ENCODE measurements around the gene ZBTB17. TPM values are rescaled to one million over a fixed set of nuclear protein-coding genes. Genes with fewer than 3 reads are reported as not detected.

The ZBTB17 gene
- total and polyA plus RNA-seq, 10 of the 15 experiments (the other 5 are each of a cell fraction or from before 2014, with no cell fraction given): 0.87 to 59.4 (median 38.7) TPM

DNA sequence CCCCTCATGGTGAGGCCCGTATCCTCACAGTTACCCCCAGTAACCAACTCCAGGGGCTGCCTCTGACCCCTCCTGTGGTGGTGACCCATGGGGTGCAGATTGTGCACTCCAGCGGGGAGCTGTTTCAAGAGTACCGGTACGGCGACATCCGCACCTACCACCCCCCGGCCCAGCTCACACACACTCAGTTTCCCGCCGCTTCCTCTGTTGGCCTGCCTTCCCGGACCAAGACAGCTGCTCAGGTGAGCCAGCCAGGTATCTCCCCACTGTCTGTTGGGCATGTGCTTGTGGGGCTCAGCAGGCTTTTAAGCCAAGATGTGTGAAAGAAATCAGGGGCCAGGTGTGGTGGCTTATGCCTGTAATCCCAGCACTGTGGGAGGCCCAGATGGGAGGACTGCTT lies 39.9 kb downstream of the ZBTB17 start:
- H3K36me3 ChIP-seq (ENCODE audit: control insufficient read depth in 2 of 2, insufficient read depth in 2 of 2, low read length in 1 of 2): peaks cover 18 to 65% of the 10 kb centered on the region in 2 experiments
- ChIA-PET CTCF (interaction anchor here (0.8 to 3.3 kb wide), 7 partner anchors 40 to 144 kb away, joined by 3 to 19 read pairs (median 5); no protein-coding TSS in a partner anchor), RAD21 (ENCODE audit: unreplicated experiment) (no interaction called here)

More for the DNA sequence above, 39.9 kb downstream of the ZBTB17 start:
- H4K20me1 ChIP-seq (ENCODE audit: control insufficient read depth, insufficient read depth): no peaks in the 10 kb centered on the region
- no peak overlapping the region for H3K27ac ChIP-seq (ENCODE audit: control insufficient read depth, insufficient read depth)
- no peak for TF ChIP-seq STAT3 (IDR thresholded peaks at IDR 0.05; ENCODE audit: low read depth, low read length)
- TF ChIP-seq MTA3 (IDR thresholded peaks at IDR 0.05; ENCODE audit: borderline replicate concordance, low read length): no peak
- TF ChIP-seq SMAD1 (IDR thresholded peaks at IDR 0.05; ENCODE audit: low read depth, partially characterized antibody): no peak
- no peak for TF ChIP-seq BACH1 (IDR thresholded peaks at IDR 0.05; ENCODE audit: borderline replicate concordance)
- TF ChIP-seq, protein P1, sequence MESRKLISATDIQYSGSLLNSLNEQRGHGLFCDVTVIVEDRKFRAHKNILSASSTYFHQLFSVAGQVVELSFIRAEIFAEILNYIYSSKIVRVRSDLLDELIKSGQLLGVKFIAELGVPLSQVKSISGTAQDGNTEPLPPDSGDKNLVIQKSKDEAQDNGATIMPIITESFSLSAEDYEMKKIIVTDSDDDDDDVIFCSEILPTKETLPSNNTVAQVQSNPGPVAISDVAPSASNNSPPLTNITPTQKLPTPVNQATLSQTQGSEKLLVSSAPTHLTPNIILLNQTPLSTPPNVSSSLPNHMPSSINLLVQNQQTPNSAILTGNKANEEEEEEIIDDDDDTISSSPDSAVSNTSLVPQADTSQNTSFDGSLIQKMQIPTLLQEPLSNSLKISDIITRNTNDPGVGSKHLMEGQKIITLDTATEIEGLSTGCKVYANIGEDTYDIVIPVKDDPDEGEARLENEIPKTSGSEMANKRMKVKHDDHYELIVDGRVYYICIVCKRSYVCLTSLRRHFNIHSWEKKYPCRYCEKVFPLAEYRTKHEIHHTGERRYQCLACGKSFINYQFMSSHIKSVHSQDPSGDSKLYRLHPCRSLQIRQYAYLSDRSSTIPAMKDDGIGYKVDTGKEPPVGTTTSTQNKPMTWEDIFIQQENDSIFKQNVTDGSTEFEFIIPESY (IDR thresholded peaks at IDR 0.05): no peak
- no peak for TF ChIP-seq TCF12 (IDR thresholded peaks at IDR 0.05; ENCODE audit: low read depth, low read length)
- no peak for TF ChIP-seq KLF5 (IDR thresholded peaks at IDR 0.05; ENCODE audit: partially characterized antibody)
- TF ChIP-seq, protein P2, sequence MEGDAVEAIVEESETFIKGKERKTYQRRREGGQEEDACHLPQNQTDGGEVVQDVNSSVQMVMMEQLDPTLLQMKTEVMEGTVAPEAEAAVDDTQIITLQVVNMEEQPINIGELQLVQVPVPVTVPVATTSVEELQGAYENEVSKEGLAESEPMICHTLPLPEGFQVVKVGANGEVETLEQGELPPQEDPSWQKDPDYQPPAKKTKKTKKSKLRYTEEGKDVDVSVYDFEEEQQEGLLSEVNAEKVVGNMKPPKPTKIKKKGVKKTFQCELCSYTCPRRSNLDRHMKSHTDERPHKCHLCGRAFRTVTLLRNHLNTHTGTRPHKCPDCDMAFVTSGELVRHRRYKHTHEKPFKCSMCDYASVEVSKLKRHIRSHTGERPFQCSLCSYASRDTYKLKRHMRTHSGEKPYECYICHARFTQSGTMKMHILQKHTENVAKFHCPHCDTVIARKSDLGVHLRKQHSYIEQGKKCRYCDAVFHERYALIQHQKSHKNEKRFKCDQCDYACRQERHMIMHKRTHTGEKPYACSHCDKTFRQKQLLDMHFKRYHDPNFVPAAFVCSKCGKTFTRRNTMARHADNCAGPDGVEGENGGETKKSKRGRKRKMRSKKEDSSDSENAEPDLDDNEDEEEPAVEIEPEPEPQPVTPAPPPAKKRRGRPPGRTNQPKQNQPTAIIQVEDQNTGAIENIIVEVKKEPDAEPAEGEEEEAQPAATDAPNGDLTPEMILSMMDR (IDR thresholded peaks at IDR 0.05 in 2 of 3, conservative IDR thresholded peaks at IDR 0.05 in 1 of 3; ENCODE audit: control insufficient read depth in 2 of 3, extremely low read depth in 1 of 3, insufficient read depth in 1 of 3, low read depth in 3 of 3, low read length in 3 of 3): no peak
- in situ Hi-C loops (cut with MboI) (no loop called here), intact Hi-C loops (cut with micrococcal nuclease; ENCODE audit: unreplicated experiment) (no loop called here)
- SMC1A ChIA-PET (ENCODE audit: uncharacterized antibody, unreplicated experiment): interaction anchor here (1.0 to 1.6 kb wide), 3 partner anchors 19 to 120 kb away, joined by 3 to 4 read pairs (median 4); no protein-coding TSS in a partner anchor
- H3K27me3 ChIP-seq (replicated peaks in 1 of 2; ENCODE audit: control insufficient read depth in 2 of 2, insufficient read depth in 2 of 2, low read length in 1 of 2): no peaks in the 10 kb centered on the region
- no peak overlapping the region for H3K9ac ChIP-seq (ENCODE audit: control insufficient read depth, insufficient read depth, low read length)
- ATAC-seq (no peak), FAIRE-seq (no peak), DNase-seq (ENCODE audit: low read depth, low spot score) (no peak)
- no peaks in the 10 kb centered on the region for H3K4me1 ChIP-seq (ENCODE audit: control insufficient read depth, insufficient read depth, low read length)
- WGBS (ENCODE audit: insufficient coverage, insufficient replicate concordance, low lambda C conversion rate, missing lambda C conversion rate): 96% methylated on average over 10 of the region's 10 CpGs
- no TSS peak for BruUV-seq (replicated peaks)
- no peaks in the 10 kb centered on the region for H3K79me2 ChIP-seq (ENCODE audit: control insufficient read depth, insufficient read depth, low read length)
- H2AFZ ChIP-seq (ENCODE audit: control insufficient read depth, low read depth, low read length): no peak overlapping the region
- no peak overlapping the region for H3K4me2 ChIP-seq (ENCODE audit: control insufficient read depth, insufficient read depth)
- POLR2A ChIA-PET: interaction anchor here (0.9 kb wide), 1 partner anchor 73 kb away, joined by 4 read pairs; no protein-coding TSS in a partner anchor
- H3K4me3 ChIP-seq: no peak overlapping the region
- H3K9me3 ChIP-seq (replicated peaks; ENCODE audit: control insufficient read depth, insufficient read depth, low read length): no peaks in the 10 kb centered on the region
